Endothelial cell of umbilical vein (primary cell): ENCODE measurements around the gene PRRC2B. TPM values are rescaled to one million over a fixed set of nuclear protein-coding genes. Genes with fewer than 3 reads are reported as not detected.

Source experiments
- BruUV-seq: library from RNA; stranded (reverse); fragments of 400-500 nt; replicated peaks from 2 replicates; lab custom pipeline; 2021; lab: Mats Ljungman, UMichigan
- CTCF ChIA-PET: fragments of 300-600, 350-600 bp; sonication (Branson Sonifier 250); formaldehyde crosslinking; loops from one replicate; lab custom pipeline; 2021; ENCODE audit warnings: antibody characterized with exemption, inconsistent platforms; lab: Charles Lee
- POLR2A ChIA-PET: fragments of 300-600, 350-600 bp; sonication (Branson Sonifier 250); formaldehyde crosslinking; loops from one replicate; lab custom pipeline; 2021; ENCODE audit warnings: antibody characterized with exemption, inconsistent platforms; lab: Charles Lee
- DNase-seq: peaks from one replicate; pipeline ENCODE4 v3.0.0-alpha.2; 2011; ENCODE audit warnings: low read depth, low spot score
- FAIRE-seq: peaks from 2 replicates; lab custom pipeline; 2011; peaks lifted over from hg19 to GRCh38; lab: Jason Lieb, UNC
- H2AFZ ChIP-seq: 2 replicates; pipeline ENCODE4 v1.6.0; 2012; ENCODE audit warnings: low read depth, low read length, control low read depth, inconsistent platforms
- H3K27ac ChIP-seq: 2 replicates; pipeline ENCODE4 v1.5.1; 2011; ENCODE audit warnings: low read depth, mild to moderate bottlenecking, control low read depth, low read length, moderate library complexity; ENCODE audit not compliant: insufficient read depth
- H3K27me3 ChIP-seq, 2 experiments: 2 replicates each; pipeline versions ENCODE4 v1.6.0 to v1.6.1; 2011; ENCODE audit warnings: low read length in 2 of 2, mixed read lengths in 1 of 2; ENCODE audit not compliant: control insufficient read depth in 2 of 2, insufficient read depth in 2 of 2
- H3K36me3 ChIP-seq, 2 experiments: 2 replicates in 1 of 2; 3 replicates in 1 of 2; pipeline ENCODE4 v1.5.1; 2011; ENCODE audit warnings: low read length in 2 of 2, mild to moderate bottlenecking in 1 of 2, moderate library complexity in 1 of 2; ENCODE audit not compliant: control insufficient read depth in 2 of 2, insufficient read depth in 2 of 2; ENCODE audit errors: extremely low read depth in 1 of 2
- H3K4me1 ChIP-seq: 3 replicates; pipeline ENCODE4 v1.5.1; 2011; ENCODE audit warnings: mild to moderate bottlenecking, low read length; ENCODE audit not compliant: control insufficient read depth, insufficient read depth; ENCODE audit errors: extremely low read depth
- H3K4me2 ChIP-seq: 2 replicates; pipeline ENCODE4 v1.6.1; 2011; ENCODE audit warnings: low read length, control low read depth, mixed read lengths; ENCODE audit not compliant: insufficient read depth
- H3K4me3 ChIP-seq, 3 experiments: fragments of 200-600 bp in 1 of 3; sonication (generic), shearing (Covaris generic) in 1 of 3; replicated peaks in 1 of 3; 2 replicates each; pipeline ENCODE4 v1.5.1; 2011 to 2016; ENCODE audit warnings: control low read depth in 3 of 3, low read length in 3 of 3, mild to moderate bottlenecking in 2 of 3, inconsistent platforms in 1 of 3, low read depth in 1 of 3, moderate library complexity in 1 of 3; ENCODE audit not compliant: insufficient read depth in 1 of 3
- H3K79me2 ChIP-seq: 2 replicates; pipeline ENCODE4 v1.6.0; 2012; ENCODE audit warnings: low read length, inconsistent platforms; ENCODE audit not compliant: control insufficient read depth, insufficient read depth
- H3K9ac ChIP-seq: replicated peaks from 2 replicates; pipeline ENCODE3; 2011; ENCODE audit warnings: low read length, control low read depth; ENCODE audit not compliant: insufficient read depth; ENCODE audit errors: extremely low read depth
- H3K9me1 ChIP-seq: replicated peaks from 3 replicates; pipeline ENCODE4 v1.6.0; 2011; ENCODE audit warnings: mild to moderate bottlenecking, low read length; ENCODE audit not compliant: control insufficient read depth, insufficient read depth; ENCODE audit errors: extremely low read depth
- H3K9me3 ChIP-seq: replicated peaks from 2 replicates; pipeline ENCODE4 v1.5.1; 2012; ENCODE audit warnings: low read length, inconsistent platforms; ENCODE audit not compliant: control insufficient read depth, insufficient read depth
- H4K20me1 ChIP-seq: replicated peaks from 2 replicates; pipeline ENCODE3; 2011; ENCODE audit warnings: mild to moderate bottlenecking, low read length; ENCODE audit not compliant: control insufficient read depth, insufficient read depth; ENCODE audit errors: extremely low read depth
- EZH2 ChIP-seq: IDR thresholded peaks from 2 replicates; pipeline ENCODE4 v1.6.1; 2012; ENCODE audit warnings: borderline replicate concordance, low read depth, mild to moderate bottlenecking, moderate library complexity, low read length, inconsistent platforms; ENCODE audit not compliant: severe bottlenecking
- FOS ChIP-seq: IDR thresholded peaks from 2 replicates; pipeline ENCODE4 v1.6.1; 2011; ENCODE audit warnings: mild to moderate bottlenecking, low read length, moderate library complexity, borderline replicate concordance; ENCODE audit not compliant: insufficient read depth
- GATA2 ChIP-seq: IDR thresholded peaks from 2 replicates; pipeline ENCODE4 v1.7.0; 2011; ENCODE audit warnings: low read depth, mild to moderate bottlenecking, moderate library complexity, mixed read lengths, low read length; ENCODE audit not compliant: insufficient read length, insufficient read depth
- POLR2A ChIP-seq: IDR thresholded peaks from 2 replicates; pipeline ENCODE4 v1.6.1; 2012; ENCODE audit warnings: low read depth, mild to moderate bottlenecking, control low read depth, low read length
- POLR2AphosphoS5 ChIP-seq: IDR thresholded peaks from 2 replicates; pipeline ENCODE4 v1.6.1; 2012; ENCODE audit warnings: low read depth, mild to moderate bottlenecking, control low read depth, low read length, moderate library complexity; ENCODE audit not compliant: insufficient read depth
- dilution Hi-C: fragments of 300-500 bp; cut with MboI; formaldehyde crosslinking; loops from one replicate; pipeline ENCODE4 v1.15.0; 2019; ENCODE audit warnings: low sequenced_read_pairs; ENCODE audit not compliant: extremely low pct_ligation_motif_present
- intact Hi-C: fragments of 100-400 bp; cut with micrococcal nuclease; formaldehyde crosslinking; loops from one replicate; pipeline ENCODE4 v1.10.0; 2022
- polyA plus RNA-seq, 4 experiments: library from polyadenylated mRNA; depleted of rRNA in 3 of 4; stranded (reverse) in 3 of 4; unstranded in 1 of 4; fragments of >200 nt; gene quantifications; 2 replicates each; pipeline versions ENCODE4 v1.2.1 to v1.2.3, GENCODE V29; 2011 to 2012; ENCODE audit warnings: missing spikeins in 1 of 4
- total RNA-seq: library from RNA; stranded (reverse); gene quantifications from 2 replicates; pipeline ENCODE4 v1.2.3, GENCODE V29; 2021
- TF ChIP-seq, protein P1 (sequence below), 2 donors: IDR thresholded peaks; 1 replicate in 1 of 2; 2 replicates in 1 of 2; pipeline ENCODE4 v1.5.1; 2011; ENCODE audit warnings: low read length in 2 of 2, mild to moderate bottlenecking in 2 of 2, moderate library complexity in 2 of 2, control low read depth in 1 of 2, inconsistent platforms in 1 of 2, low read depth in 1 of 2; ENCODE audit not compliant: insufficient read depth in 1 of 2; ENCODE audit errors: extremely low read depth in 1 of 2

PRRC2B gene
- total and polyA plus RNA-seq, 2 donors (not counting 3 experiments of a cell fraction or from before 2014, with no cell fraction given), result 35.6 to 256 TPM

DNA sequence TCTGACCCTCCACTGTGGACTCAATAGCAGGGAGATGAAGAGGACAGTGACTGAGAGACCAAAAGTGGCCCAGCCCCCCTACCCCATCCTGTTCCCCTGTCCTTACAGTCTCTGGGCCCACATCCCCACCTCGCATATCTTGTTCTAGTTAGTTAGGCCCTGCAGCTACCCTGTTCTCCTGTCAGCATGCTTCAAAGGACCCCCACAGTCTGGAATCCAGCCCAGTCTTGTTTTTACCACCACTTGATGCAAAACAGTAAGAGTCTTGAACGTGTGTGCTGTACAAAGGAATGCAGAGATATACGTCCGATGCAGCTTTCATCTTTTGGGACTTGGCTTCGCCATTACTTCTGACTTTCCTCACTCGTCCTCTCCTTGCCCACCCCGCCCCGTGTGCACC is 96.6 kb downstream of the PRRC2B start:
- dilution Hi-C loops, result no loop called here
- Histone ChIP-seq H3K27ac (no peak overlapping the region), H3K27me3 (no peaks in the 10 kb centered on the region), H3K79me2 (peaks cover 3% of the 10 kb centered on the region), H3K9me1 (no peaks in the 10 kb centered on the region), H3K4me1 (no peaks in the 10 kb centered on the region), H3K4me3 (no peak overlapping the region), H3K4me2 (no peak overlapping the region), H2AFZ (no peak overlapping the region), H4K20me1 (no peaks in the 10 kb centered on the region), H3K36me3 (peaks cover 39 to 92% of the 10 kb centered on the region in 2 experiments), H3K9me3 (no peaks in the 10 kb centered on the region), H3K9ac (no peak overlapping the region)
- TSS peak; percentile 13 for BruUV-seq
- TF ChIP-seq, protein P1, sequence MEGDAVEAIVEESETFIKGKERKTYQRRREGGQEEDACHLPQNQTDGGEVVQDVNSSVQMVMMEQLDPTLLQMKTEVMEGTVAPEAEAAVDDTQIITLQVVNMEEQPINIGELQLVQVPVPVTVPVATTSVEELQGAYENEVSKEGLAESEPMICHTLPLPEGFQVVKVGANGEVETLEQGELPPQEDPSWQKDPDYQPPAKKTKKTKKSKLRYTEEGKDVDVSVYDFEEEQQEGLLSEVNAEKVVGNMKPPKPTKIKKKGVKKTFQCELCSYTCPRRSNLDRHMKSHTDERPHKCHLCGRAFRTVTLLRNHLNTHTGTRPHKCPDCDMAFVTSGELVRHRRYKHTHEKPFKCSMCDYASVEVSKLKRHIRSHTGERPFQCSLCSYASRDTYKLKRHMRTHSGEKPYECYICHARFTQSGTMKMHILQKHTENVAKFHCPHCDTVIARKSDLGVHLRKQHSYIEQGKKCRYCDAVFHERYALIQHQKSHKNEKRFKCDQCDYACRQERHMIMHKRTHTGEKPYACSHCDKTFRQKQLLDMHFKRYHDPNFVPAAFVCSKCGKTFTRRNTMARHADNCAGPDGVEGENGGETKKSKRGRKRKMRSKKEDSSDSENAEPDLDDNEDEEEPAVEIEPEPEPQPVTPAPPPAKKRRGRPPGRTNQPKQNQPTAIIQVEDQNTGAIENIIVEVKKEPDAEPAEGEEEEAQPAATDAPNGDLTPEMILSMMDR (IDR thresholded peaks at IDR 0.05; ENCODE audit: extremely low read depth in 1 of 2, insufficient read depth in 1 of 2, low read depth in 1 of 2, low read length in 2 of 2), result no peak
- TF ChIP-seq GATA2 (no peak), EZH2 (no peak), POLR2AphosphoS5 (no peak), FOS (no peak), POLR2A (no peak)
- intact Hi-C loops, result no loop called here
- DNase-seq (no peak), FAIRE-seq (no peak)
- ChIA-PET CTCF (no interaction called here), POLR2A (no interaction called here)
